Activated CD8-positive, alpha-beta memory T cell treated with anti-CD3 and anti-CD28 coated beads, Interleukin-2, amount 10 ng/mL, durations not matched to agents 7 days and 5 days (primary cell): Measurements from ENCODE around the gene SERPINB2. TPM values are rescaled to one million over a fixed set of nuclear protein-coding genes. Genes with fewer than 3 reads are reported as not detected.

Source experiments
- total RNA-seq, 2 experiments: library from RNA; stranded (reverse); gene quantifications; one replicate each; pipeline ENCODE4 v1.2.3, GENCODE V29; 2021

Gene SERPINB2
- total RNA-seq, 2 experiments from 2014 or later = not detected

Other genes with a start within 250 kb of the SERPINB2 start
- gene SERPINB4, start 243.4 kb upstream of the SERPINB2 start, total RNA-seq = not detected
- not detected for gene SERPINB3, start 225.8 kb upstream of the SERPINB2 start, total RNA-seq
- not detected for gene SERPINB11, start 184.7 kb upstream of the SERPINB2 start, total RNA-seq
- gene SERPINB7, start 112.3 kb upstream of the SERPINB2 start, total RNA-seq = not detected
- under 1 TPM in 1 of 2 experiments, not detected in 1; 0.14 TPM for gene SERPINB10, start 20.3 kb downstream of the SERPINB2 start, total RNA-seq
- 1 to 10 TPM; 1.6 to 5.5 TPM for gene HMSD, start 61.6 kb downstream of the SERPINB2 start, total RNA-seq
- 1 to 10 TPM; 2.9 to 7.2 TPM for gene SERPINB8, start 82.4 kb downstream of the SERPINB2 start, total RNA-seq